GM21786 (cell line): ENCODE data around the gene PCSK2.

Experiments
- ATAC-seq: cut with Tn5 transposase; IDR thresholded peaks from one replicate; pipeline ENCODE4 v1.9.1; 2021; ENCODE audit not compliant: unreplicated experiment

PCSK2 gene

GRCh38 chr20:17236766-17237165 is 9.9 kb downstream of the PCSK2 start:
- ATAC-seq, result no peak

- ATAC-seq, result no peak
These were observed 21.4 kb downstream of the PCSK2 start for GRCh38 chr20:17248224-17248623.

- no peak for ATAC-seq
These were observed 35.9 kb downstream of the PCSK2 start for GRCh38 chr20:17262786-17263185.

GRCh38 chr20:17273717-17274116 is 46.9 kb downstream of the PCSK2 start:
- ATAC-seq, result no peak

GRCh38 chr20:17276101-17276500 is 49.3 kb downstream of the PCSK2 start:
- ATAC-seq, result no peak

- no peak for ATAC-seq
These were observed 54.6 kb downstream of the PCSK2 start for GRCh38 chr20:17281478-17281877.

- no peak for ATAC-seq
These were observed 55.7 kb downstream of the PCSK2 start for GRCh38 chr20:17282501-17282900.

- no peak for ATAC-seq
These were observed 60.7 kb downstream of the PCSK2 start for GRCh38 chr20:17287503-17287902.

- ATAC-seq, result no peak
These were observed 61.2 kb downstream of the PCSK2 start for GRCh38 chr20:17287998-17288397.

- ATAC-seq, result no peak
These were observed 68.4 kb downstream of the PCSK2 start for GRCh38 chr20:17295151-17295726.

- no peak for ATAC-seq
These were observed 69.2 kb downstream of the PCSK2 start for GRCh38 chr20:17295991-17296390.

- ATAC-seq, result no peak
These were observed 71.3 kb downstream of the PCSK2 start for GRCh38 chr20:17298171-17298570.

GRCh38 chr20:17298751-17299150 is 71.9 kb downstream of the PCSK2 start:
- ATAC-seq, result no peak

- ATAC-seq, result no peak
These were observed 73.3 kb downstream of the PCSK2 start for GRCh38 chr20:17300113-17300512.

GRCh38 chr20:17304774-17305173 is 77.9 kb downstream of the PCSK2 start:
- ATAC-seq, result no peak

GRCh38 chr20:17306427-17306826 is 79.6 kb downstream of the PCSK2 start:
- ATAC-seq, result no peak

GRCh38 chr20:17314264-17314663 is 87.4 kb downstream of the PCSK2 start:
- no peak for ATAC-seq

GRCh38 chr20:17315407-17316231 is 88.8 kb downstream of the PCSK2 start:
- ATAC-seq, result no peak

GRCh38 chr20:17316316-17317038 is 89.6 kb downstream of the PCSK2 start:
- no peak for ATAC-seq

GRCh38 chr20:17317341-17317740 is 90.5 kb downstream of the PCSK2 start:
- ATAC-seq, result no peak

GRCh38 chr20:17320456-17320855 is 93.6 kb downstream of the PCSK2 start:
- no peak for ATAC-seq

- ATAC-seq, result no peak
These were observed 99.3 kb downstream of the PCSK2 start for GRCh38 chr20:17326096-17326495.
